Sciatic nerve (tissue), 2 donors: ENCODE measurements around the gene NSD2. TPM values are rescaled to one million over a fixed set of nuclear protein-coding genes. Genes with fewer than 3 reads are reported as not detected.
"Not testable (repeated sequence)": the region's sequence is repeated elsewhere in the genome, so short reads cannot be mapped to it uniquely, and the experiment has no call there.

Experiments used
- ATAC-seq: fragments of 200-7000 bp; cut with Tn5 transposase; one replicate; pipeline ENCODE4 v1.9.1; 2020; ENCODE audit warnings: mild to moderate bottlenecking, moderate library complexity
- DNase-seq: peaks from one replicate; pipeline ENCODE4 v3.0.0-alpha.2; 2020; ENCODE audit warnings: low spot score
- intact Hi-C: fragments of 100-400 bp; cut with DNase I; formaldehyde crosslinking; loops from one replicate; pipeline ENCODE4 v1.14.2; 2022
- total RNA-seq: library from RNA; stranded (reverse); fragmentation: NEBNext Ultra II Directional; extraction: Animal tissue kit (Norgen Biotek cat#: 25700); gene quantifications from one replicate; pipeline ENCODE4 v1.2.1, GENCODE V29; 2021
- donor health status: DM: no; HTN: no; CAD: no.
- donor health status: DM: no; HTN: no; CAD: no.

Gene NSD2
- total RNA-seq = 51.4 TPM

DNA sequence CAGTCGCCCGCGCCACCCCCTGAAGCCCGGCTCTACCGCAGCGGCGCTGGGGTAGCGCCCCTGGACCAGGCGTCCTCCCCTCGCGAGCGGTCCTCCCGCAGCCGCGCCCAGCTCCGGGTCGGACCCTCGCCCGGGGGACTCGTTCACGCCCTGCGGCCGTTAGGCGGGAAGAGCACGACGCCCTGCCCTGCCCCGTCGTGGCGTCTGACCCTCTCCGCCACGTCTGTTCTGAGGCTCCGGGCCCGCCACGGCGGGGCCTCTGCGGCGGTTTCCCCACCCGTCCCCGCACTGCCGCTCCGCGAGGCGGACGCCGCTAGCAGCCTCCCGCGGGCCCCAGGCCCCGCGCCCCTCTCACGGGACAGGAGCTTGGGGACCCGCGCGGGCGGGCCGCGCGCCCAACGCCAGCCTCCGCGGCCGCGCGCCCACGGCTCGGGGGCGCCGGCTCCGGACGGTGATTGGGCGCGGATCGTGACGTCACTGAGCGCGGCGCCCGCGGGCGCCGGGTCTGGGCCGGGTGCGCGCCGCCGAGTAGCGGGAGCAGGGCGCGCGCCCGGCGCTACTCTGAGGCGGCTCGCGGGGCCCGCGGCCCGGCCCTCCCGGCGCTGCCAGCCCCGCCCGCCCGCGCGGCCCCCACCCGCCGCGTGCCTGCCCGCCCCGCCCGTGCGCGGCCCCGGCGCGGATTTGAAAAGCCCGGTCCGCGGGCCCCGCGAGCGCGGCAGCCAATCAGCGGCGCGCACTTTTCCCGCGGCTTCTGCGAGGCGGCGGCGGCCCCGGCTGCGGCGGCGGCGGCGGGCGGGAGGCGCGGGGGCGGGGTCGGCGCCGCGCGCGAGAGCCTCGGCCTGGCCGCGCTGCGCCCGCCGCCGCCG lies at the start of gene NSD2:
NSD2 (plus strand) TSS at position 816 of the 866 bp plus-strand sequence. CDS start 29,262 bp downstream, outside the sequence.
- peak; percentile 93 for DNase-seq
- peak; percentile 92 for ATAC-seq
- intact Hi-C loops = no loop called here

GRCh38 chr4:1821679-1822567 lies 49.3 kb upstream of the NSD2 start:
- intact Hi-C loops = no loop called here
- ATAC-seq = no peak
- DNase-seq = no peak

GRCh38 chr4:1822568-1823544 lies 48.3 kb upstream of the NSD2 start:
- no peak for DNase-seq
- ATAC-seq = no peak
- intact Hi-C loops = no loop called here

- DNase-seq (no peak), ATAC-seq (no peak)
- intact Hi-C loops = no loop called here
Measured at GRCh38 chr4:1823545-1823932, 47.7 kb upstream of the NSD2 start.

GRCh38 chr4:1824746-1825145 lies 46.4 kb upstream of the NSD2 start:
- DNase-seq = no peak
- ATAC-seq = no peak

GRCh38 chr4:1825326-1825725 lies 45.9 kb upstream of the NSD2 start:
- intact Hi-C loops = no loop called here
- no peak for DNase-seq
- ATAC-seq = no peak

More at GRCh38 chr4:1824746-1825145, 46.4 kb upstream of the NSD2 start:
- intact Hi-C loops = no loop called here

- intact Hi-C loops = no loop called here
- ATAC-seq (no peak), DNase-seq (no peak)
Measured at GRCh38 chr4:1826531-1827350, 44.5 kb upstream of the NSD2 start.

DNA sequence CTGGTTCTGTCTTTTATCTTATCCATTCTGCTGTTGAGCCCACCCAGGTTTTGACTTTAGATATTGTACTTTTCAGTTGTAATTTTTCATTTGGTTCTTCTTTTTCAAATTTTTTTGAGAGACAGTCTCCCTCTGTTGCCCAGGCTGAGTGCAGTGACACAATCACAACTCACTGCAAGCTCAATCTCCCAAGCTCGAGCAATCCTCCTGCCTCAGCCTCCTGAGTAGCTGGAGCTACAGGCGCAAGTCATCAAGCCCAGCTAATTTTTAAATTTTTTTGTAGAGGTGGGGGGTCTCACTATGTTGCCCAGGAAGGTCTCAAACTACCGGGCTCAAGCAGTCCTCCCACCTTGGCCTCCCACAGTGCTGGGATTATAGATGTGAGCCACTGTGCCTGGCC lies 41.0 kb upstream of the NSD2 start:
- ATAC-seq = no peak
- intact Hi-C loops = loop anchor here (10.0 kb wide), 1 partner anchor 645 kb away; no protein-coding TSS in a partner anchor

GRCh38 chr4:1830642-1831228 lies 40.5 kb upstream of the NSD2 start:
- no peak for ATAC-seq
- intact Hi-C loops = loop anchor here (10.0 kb wide), 1 partner anchor 646 kb away; no protein-coding TSS in a partner anchor
- DNase-seq = no peak

More for the DNA sequence above, 41.0 kb upstream of the NSD2 start:
- no peak for DNase-seq

DNA sequence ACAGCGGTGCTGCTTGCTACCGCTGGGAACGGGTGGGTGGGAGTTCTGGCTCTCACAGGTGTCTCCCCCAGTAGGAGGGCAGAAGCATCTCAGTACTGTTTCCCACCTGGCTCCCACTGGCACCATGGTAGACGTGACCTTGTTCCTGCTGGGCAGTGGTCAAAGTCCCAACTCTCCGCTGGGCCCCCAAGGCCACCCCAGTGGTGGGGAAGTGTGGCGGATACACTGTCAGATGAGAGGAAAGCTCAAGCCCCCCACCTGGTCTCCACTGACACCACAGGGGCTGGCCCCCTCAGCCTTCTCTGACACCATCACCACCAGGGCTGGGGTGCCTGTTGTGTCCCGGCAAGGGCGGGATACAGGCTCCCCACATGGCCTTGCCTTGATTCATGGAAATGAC lies 39.9 kb upstream of the NSD2 start:
- ATAC-seq = no peak
- intact Hi-C loops = loop anchor here (10.0 kb wide), 1 partner anchor 647 kb away; no protein-coding TSS in a partner anchor
- no peak for DNase-seq

DNA sequence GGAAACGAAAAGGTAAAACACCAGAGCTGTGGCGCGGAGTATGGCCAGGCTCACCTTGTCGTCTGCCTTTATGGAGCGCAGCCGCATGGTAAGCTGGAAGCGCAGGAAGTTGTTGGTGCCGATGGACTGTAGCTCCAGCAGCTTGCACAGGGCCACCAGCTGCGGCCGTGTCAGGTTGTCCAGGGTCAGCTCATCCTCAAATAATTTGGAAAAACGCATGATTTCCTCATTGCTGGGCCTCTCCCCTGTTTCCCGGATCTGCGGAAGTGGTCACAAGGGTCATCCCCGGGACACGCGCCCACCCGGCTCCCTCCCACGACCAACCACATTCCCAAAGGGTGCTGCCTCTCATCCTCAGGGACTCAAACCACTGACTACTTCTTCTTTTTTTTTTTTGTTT lies 38.5 kb upstream of the NSD2 start:
- ATAC-seq (no peak), DNase-seq (no peak)
- intact Hi-C loops = loop anchor here (10.0 kb wide), 1 partner anchor 648 kb away; no protein-coding TSS in a partner anchor

- DNase-seq = no peak
- no peak for ATAC-seq
- intact Hi-C loops = loop anchor here (10.0 kb wide), 1 partner anchor 649 kb away; no protein-coding TSS in a partner anchor
Measured at GRCh38 chr4:1833307-1834046, 37.7 kb upstream of the NSD2 start.

DNA sequence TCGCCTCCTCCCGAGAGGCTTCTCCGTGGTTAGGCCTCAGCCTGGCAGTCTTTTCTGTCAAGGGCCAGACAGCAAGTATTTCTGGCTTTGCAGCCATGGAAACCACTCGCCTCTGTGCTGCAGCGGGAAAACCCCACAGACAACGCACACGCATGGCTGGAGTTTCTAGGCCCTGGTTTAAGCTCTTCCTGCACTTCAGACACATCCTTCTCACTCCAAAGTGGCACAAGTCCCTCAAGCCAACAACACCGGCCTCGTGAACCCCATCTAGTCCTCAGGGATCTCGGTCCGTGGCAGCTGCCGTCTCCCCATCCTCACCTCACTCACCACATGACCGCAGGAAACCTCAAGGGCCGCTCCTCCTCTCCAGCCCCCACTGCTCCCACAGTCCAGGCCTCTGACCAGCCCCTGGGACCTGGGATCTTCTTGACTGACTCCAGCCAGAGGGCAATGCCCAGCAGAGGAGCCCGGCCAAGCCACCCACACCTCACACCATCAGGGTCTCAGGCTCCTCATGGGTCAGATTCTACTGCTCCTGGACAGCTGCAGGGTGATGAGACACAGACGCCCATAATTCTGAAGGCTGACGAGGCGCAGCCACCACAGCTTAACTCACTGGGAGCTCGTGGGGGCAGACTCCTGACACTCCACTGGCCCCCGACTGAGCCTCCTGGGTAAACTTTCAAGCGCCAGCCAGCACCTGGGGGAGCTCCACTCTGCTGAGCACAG lies 37.0 kb upstream of the NSD2 start:
- intact Hi-C loops = loop anchor here (10.0 kb wide), 1 partner anchor 649 kb away; no protein-coding TSS in a partner anchor
- DNase-seq (no peak), ATAC-seq (no peak)

- ATAC-seq, DNase-seq: not testable (repeated sequence)
- intact Hi-C loops = loop anchor here (10.0 kb wide), 1 partner anchor 651 kb away; no protein-coding TSS in a partner anchor
Measured at GRCh38 chr4:1835836-1836235, 35.4 kb upstream of the NSD2 start.

DNA sequence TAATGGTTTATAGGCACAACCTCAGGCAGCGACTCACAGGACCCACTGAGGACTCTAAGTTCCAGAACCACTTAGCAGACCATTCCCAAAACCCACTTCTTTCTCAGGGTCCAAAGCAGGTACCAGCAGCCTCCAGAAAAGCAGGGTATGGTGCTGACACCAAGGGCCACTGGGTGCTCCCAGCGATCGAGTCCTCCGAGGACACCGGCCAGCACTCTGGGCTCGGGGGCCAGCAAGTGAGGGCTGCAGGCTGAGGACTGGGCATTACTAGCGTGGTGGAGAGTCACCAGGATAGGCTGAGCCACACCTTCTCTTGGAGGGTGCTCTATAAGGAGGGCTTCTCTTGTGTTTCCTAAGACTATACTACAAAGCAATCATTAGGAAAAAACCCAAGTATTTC lies 34.5 kb upstream of the NSD2 start:
- no peak for ATAC-seq
- intact Hi-C loops = loop anchor here (10.0 kb wide), 1 partner anchor 652 kb away; no protein-coding TSS in a partner anchor
- no peak for DNase-seq

GRCh38 chr4:1837069-1837468 lies 34.1 kb upstream of the NSD2 start:
- intact Hi-C loops = loop anchor here (10.0 kb wide), 1 partner anchor 652 kb away; no protein-coding TSS in a partner anchor
- DNase-seq = no peak
- no peak for ATAC-seq
